ENCODE measurements around the gene ELP6. TPM values are rescaled to one million over a fixed set of nuclear protein-coding genes. Genes with fewer than 3 reads are reported as not detected.
A peak's percentile ranks its signal among the peaks of the same experiment; 100 is the strongest.

The ELP6 gene
- polyA plus RNA-seq (2013, experiment 1 of 2; ENCODE audit: insufficient read length), result 43.6 TPM
- polyA plus RNA-seq (2013, experiment 2 of 2; ENCODE audit: insufficient read length), result 23.5 TPM

- DNase-seq, result peak; percentile 96
Observed at GRCh38 chr3:47513125-47513929, at the start of gene ELP6. Gene ELP6 (minus strand): TSS chr3:47513712. CDS start chr3:47513590, 122 bp downstream.

GRCh38 chr3:47556351-47556750 lies 42.8 kb upstream of the ELP6 start:
- DNase-seq, result no peak

DNA sequence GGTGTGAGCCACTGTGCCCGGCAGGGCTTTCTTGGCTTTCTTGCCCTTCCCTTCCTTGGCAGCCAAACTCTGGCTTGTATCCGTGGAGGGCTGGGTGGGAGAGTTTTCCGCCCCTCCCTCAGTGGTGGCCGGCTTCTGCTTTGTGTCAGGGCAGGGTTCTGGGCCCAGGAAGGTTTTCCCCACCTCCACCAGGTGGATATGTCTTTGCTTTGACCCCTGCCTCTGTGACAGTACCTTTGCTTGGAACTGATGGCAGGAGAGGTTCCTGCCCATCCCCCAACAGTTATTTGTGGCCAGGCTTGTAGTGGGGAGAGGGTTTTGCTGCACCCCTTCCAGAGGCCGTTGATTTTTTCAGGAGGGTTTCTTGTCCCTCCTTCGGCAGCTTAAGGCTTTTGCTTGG lies 40.8 kb upstream of the ELP6 start:
- no peak for DNase-seq

- DNase-seq, result no peak
Observed at GRCh38 chr3:47553407-47553806, 39.9 kb upstream of the ELP6 start.

GRCh38 chr3:47542471-47543173 lies 29.1 kb upstream of the ELP6 start:
- DNase-seq, result no peak

DNA sequence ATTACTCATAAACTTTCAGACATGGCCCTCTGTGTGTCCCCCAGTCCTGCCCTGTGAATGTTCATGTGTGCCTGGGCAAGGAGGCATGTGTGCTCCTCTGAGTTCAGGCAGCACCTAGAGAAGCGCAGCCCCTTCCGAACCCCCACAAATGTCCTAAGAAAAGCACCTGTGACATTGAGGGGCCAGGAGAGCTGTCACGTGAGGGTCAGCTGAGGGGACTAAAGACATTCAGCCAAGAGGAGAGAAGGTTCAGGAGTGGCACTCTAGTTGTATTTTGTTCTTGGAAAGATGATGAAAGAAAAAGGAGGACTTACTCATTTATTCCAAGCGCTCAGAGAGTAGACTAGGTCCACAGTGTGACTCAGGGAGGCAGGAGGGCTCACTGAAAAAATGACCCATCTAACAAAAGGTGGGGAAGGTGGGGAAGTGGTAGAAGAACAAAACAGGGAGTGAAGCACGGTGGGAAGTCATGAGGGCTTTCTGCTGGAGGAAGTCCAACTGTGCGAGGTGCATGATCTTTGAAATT lies 28.1 kb upstream of the ELP6 start:
- peak; percentile 4 for DNase-seq

- DNase-seq, result no peak
Observed at GRCh38 chr3:47540281-47540680, 26.8 kb upstream of the ELP6 start.

GRCh38 chr3:47536967-47537366 lies 23.5 kb upstream of the ELP6 start:
- no peak for DNase-seq

DNA sequence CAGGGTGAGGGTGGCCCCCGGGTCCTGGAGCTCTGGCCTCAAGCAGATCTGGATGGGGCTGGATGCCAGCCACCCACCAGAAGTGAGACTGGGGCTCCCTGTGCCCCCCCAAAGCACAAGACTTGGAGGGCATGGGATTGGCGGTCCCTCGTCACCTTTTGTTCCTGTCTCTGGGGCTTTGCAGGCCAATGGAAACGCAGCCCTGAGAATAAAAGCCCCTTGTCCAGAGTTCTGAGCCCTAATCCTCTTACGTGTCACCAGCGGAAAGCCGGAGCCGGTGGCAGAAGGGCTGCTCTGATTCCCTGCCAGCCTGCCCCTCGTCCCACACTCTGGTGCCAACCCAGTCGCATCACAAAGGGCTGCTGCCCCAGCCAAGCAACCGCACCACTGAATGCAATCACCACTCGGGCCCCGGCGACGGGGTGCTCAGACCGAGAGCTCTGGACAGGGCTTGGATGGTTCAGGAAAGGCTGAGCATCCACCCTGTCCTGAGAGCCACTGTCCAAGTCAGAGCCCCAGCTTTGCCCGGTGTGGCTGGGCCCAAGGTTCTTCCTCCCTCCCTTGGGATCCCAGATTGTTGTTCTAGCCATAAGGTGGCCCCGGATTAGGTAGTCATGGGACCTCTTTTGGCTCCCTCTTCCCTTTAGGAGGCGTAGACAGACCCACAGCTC lies 22.8 kb upstream of the ELP6 start:
- no peak for DNase-seq

DNA sequence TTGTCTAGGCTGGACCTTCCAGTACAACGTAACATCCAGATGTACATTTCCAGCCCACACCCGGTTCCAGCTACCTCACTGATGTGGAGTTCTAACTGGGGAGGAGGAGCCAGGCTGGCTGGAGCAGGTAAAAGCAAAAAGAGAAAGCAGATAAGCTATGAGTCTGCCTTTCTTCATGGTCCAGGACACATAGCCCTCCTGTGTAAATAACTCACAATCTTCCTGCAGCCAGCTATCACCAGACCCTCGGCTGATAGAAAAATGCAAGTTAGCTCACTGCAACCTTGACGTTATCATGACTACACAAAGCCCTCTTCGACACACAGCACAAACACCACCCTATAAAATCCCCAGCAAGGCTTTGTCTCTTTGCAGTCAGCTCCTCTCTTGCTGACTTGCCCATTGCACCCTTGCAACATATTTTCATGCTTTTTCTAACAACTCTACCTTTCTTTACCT lies 20.5 kb upstream of the ELP6 start:
- DNase-seq, result no peak

DNA sequence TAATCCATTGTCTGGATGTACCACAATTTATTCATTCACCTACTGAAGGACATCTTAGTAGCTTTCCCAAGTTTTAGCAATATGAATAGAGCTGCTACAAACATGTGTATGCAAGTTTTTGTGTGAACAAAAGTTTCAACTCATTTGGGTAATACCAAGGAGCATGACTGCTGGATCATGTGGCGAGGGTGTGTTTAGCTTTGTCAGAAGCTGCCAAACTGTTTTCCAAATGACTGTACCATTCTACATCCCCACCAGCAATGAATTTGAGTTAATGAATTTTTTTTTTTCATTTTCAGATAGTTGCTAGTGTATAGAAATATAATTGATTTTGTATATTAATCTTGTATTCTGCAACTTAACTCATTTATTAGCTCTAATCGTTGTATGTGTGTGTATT lies 20.0 kb upstream of the ELP6 start:
- no peak for DNase-seq

DNA sequence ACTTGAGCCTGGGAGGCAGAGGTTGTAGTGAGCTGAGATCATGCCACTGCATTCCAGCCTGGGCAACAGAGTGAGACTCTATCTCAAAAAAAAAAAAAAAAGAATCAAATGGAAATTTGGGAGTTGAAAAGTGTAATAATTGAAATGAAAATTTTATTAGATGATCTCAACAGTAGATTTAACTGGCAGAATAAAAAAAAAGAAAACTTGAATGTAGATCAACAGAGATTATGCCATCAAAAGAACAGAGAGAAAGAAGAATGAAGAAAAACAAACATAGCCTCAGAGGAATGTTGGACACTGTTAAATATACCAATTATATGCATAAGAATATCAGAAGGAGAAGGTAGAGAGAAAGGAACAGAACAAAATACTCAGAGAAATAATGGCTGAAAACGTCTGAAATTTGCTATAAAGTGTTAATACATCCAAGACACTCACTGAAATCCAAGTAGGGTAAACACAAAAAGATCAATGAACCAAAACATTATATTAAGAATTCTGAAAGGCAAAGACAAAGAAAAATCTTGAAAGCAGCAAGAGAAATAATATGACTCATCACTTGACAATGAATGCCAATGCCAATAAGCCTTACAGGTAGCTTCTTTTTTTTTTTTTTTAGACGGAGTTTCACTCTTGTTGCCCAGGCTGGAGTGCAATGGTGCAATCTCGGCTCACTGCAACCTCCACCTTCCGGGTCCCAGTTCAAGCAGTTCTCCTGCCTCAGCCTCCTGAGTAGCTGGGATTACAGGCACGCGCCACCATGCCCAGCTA lies 14.6 kb upstream of the ELP6 start:
- no peak for DNase-seq

- DNase-seq, result no peak
Observed at GRCh38 chr3:47525617-47526016, 12.1 kb upstream of the ELP6 start.

DNA sequence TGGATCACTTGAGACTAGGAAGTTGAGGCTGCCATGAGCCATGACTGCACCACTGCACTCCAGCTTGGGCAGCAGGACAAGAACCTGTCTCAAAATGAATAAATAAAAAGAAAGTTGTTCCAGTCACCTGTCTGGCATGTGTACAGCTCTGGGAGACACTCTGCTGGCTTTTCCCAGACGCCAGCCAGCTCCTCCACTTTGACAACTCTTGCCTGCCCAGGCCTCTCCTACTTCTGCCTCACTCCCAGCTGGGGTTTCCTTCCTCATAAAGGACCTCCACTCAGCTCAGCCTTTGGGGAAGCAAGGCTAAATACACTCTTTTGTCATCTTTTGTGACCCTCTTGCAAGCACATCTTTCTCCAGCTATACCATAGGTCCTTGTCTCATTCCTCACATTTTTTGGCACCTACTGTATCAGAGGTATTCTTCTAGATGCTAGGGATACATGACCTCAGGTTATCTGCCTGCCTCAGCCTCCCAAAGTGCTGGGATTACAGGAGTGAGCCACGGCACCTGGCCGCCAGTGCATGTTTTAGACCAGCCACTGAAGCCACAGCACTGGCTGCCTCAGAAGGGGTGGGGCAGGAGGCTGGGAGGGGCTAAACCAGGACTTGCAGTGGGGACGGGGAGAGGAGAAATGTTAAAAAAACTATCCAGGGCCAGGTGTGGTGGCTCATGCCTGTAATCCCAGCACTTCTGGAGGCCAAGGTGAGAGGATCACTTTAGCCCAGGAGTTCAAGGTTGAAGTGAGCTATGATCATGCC lies 10.0 kb upstream of the ELP6 start:
- DNase-seq, result no peak

DNA sequence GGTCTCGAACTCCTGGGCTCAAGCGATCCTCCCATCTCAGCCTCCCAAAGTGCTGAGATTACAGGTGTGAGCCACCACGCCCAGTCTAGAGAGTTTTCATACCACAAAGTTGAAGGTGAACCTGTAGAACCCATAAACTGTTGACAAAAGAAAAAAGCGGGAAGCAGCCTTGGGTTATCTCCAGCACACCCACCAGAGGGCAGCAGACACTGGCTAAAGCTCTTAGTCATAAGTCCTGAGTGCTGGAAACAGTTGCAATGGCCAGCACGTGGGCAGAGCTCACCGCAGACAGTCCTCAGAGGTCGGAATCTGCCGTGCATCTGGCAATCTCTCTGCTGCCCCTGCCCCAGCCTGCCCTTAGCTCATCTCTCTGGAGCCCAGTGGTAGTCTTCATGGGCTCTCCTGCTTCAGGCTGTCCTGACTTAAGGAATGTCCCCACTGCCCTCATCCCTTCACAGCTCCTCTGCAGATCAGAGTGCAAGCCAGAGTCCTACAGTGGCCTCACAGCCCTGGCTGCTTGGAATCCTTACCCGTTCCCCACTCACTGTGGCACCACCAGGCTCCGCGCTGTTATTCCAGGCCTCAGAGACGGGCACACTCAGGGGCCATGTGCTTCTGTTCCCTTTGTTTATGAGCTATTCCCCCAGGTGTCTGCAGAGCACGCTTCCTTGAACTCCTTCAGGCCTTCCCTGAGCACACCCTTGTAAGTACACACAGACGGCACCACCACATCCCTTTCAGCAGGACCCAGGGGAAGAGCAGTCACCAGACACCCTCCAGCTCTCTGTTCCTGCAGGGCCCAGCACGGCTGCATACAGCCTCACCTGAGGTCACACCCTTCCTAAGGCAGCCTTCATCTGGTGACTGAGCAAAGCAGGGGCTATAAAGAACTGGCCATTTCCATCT lies 8.8 kb upstream of the ELP6 start:
- peak; percentile 83 for DNase-seq

GRCh38 chr3:47520756-47521155 lies 7.2 kb upstream of the ELP6 start:
- no peak for DNase-seq

GRCh38 chr3:47517937-47518336 lies 4.4 kb upstream of the ELP6 start:
- DNase-seq, result no peak

- DNase-seq, result no peak
Observed at GRCh38 chr3:47515864-47516319, 2.4 kb upstream of the ELP6 start.

DNA sequence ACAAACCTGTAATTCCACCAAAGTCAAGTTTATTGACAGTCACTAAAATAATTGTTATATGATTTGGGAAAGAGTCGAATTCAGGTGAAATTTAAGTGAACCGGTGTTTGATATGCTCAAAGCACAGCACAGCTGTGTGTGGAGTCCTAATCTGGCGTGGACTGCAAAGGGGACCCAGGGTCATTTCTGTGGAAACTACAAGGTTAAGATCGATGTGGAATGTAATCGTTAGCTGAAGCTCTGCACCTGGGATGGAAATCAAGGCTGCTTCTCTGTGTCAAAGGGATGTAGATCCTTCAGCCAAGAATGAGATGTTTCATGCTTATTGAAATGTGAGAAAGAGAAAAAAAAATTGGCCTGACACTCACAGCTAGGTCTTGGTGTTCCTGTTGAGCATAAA lies 1.6 kb upstream of the ELP6 start:
- no peak for DNase-seq

All from fibroblast of skin of back (primary cell).